Thyroid gland (tissue), 4 donors: ENCODE measurements around the gene ST3GAL4.

ENCODE experiments used
- POLR2A ChIP-seq, 2 donors: fragments of 450-650 bp; IDR thresholded peaks; one replicate each; pipeline ENCODE4 v1.6.1; 2017; ENCODE audit warnings: antibody characterized with exemption in 2 of 2, mild to moderate bottlenecking in 2 of 2, moderate library complexity in 1 of 2
- TF ChIP-seq, protein P1 (sequence below), 6 experiments: fragments of 200-600 bp in 3 of 6; fragments of 450-650 bp in 3 of 6; sonication (generic) in 3 of 6; IDR thresholded peaks; one replicate each; pipeline ENCODE4 v1.5.1; 2016 to 2019; ENCODE audit warnings: antibody characterized with exemption in 6 of 6, mild to moderate bottlenecking in 2 of 6, inconsistent platforms in 1 of 6, moderate library complexity in 1 of 6

DNA sequence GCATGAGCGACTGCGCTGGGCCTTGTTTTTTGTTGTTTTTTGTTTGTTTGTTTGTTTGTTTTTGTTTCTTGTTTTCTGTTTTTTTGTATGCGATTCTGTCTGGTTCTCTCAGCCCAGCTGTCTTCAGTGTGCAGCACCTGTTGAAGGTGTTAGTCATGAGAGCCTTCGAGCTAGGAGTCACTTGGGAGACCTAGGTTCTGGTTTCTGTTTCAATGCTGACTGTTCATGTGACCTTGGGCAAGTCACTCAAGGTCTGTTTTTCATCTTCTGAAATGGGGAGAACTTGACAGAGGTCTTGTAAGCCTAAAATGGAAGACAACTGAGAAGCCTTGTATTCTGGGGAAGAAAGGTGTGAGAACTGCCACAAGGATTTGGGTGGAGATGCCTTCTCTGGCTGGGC lies 49.8 kb upstream of the ST3GAL4 start:
- TF ChIP-seq, protein P1, sequence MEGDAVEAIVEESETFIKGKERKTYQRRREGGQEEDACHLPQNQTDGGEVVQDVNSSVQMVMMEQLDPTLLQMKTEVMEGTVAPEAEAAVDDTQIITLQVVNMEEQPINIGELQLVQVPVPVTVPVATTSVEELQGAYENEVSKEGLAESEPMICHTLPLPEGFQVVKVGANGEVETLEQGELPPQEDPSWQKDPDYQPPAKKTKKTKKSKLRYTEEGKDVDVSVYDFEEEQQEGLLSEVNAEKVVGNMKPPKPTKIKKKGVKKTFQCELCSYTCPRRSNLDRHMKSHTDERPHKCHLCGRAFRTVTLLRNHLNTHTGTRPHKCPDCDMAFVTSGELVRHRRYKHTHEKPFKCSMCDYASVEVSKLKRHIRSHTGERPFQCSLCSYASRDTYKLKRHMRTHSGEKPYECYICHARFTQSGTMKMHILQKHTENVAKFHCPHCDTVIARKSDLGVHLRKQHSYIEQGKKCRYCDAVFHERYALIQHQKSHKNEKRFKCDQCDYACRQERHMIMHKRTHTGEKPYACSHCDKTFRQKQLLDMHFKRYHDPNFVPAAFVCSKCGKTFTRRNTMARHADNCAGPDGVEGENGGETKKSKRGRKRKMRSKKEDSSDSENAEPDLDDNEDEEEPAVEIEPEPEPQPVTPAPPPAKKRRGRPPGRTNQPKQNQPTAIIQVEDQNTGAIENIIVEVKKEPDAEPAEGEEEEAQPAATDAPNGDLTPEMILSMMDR (IDR thresholded peaks at IDR 0.05) = no peak
- no peak for TF ChIP-seq POLR2A (IDR thresholded peaks at IDR 0.05)
